Transverse colon (tissue), 4 donors: Measurements from ENCODE around the gene MYD88. TPM values are rescaled to one million over a fixed set of nuclear protein-coding genes. Genes with fewer than 3 reads are reported as not detected.

Source experiments
- DNase-seq: peaks from one replicate; pipeline ENCODE4 v3.0.0-alpha.2; 2019
- H3K27ac ChIP-seq, 4 donors: fragments of 200-600 bp; sonication (generic); 2 replicates each; pipeline ENCODE4 v1.5.1; 2016 to 2018; ENCODE audit warnings: inconsistent platforms in 4 of 4
- H3K27me3 ChIP-seq: fragments of 200-600 bp; sonication (generic); 2 replicates; pipeline ENCODE4 v1.5.1; 2017; ENCODE audit warnings: inconsistent platforms
- H3K36me3 ChIP-seq, 4 donors: fragments of 200-600 bp; sonication (generic); 2 replicates each; pipeline ENCODE4 v1.5.1; 2017 to 2019; ENCODE audit warnings: inconsistent platforms in 4 of 4
- H3K4me1 ChIP-seq, 4 donors: fragments of 200-600 bp; sonication (generic); 2 replicates each; pipeline ENCODE4 v1.5.1; 2017 to 2020; ENCODE audit warnings: inconsistent platforms in 4 of 4
- H3K4me3 ChIP-seq, 4 donors: fragments of 200-600 bp; sonication (generic); 1 replicate in 1 of 4; 2 replicates in 3 of 4; pipeline versions ENCODE4 v1.5.1 to v1.6.1; 2017 to 2019; ENCODE audit warnings: inconsistent platforms in 4 of 4
- H3K9me3 ChIP-seq, 2 donors: fragments of 200-600 bp; sonication (generic); 2 replicates each; pipeline ENCODE4 v1.5.1; 2017 to 2019; ENCODE audit warnings: inconsistent platforms in 2 of 2
- CTCF ChIP-seq, 5 experiments: fragments of 200-600 bp in 3 of 5; fragments of 450-650 bp in 2 of 5; sonication (generic) in 3 of 5; IDR thresholded peaks; 1 replicate in 2 of 5; 2 replicates in 3 of 5; pipeline ENCODE4 v1.5.1; 2016 to 2017; ENCODE audit warnings: antibody characterized with exemption in 5 of 5, inconsistent platforms in 3 of 5, mild to moderate bottlenecking in 2 of 5, moderate library complexity in 1 of 5
- EP300 ChIP-seq: sonication (generic); formaldehyde crosslinking; IDR thresholded peaks from one replicate; pipeline ENCODE4 v1.6.1; 2017; ENCODE audit warnings: antibody characterized with exemption, low read depth
- POLR2A ChIP-seq: fragments of 450-650 bp; IDR thresholded peaks from one replicate; pipeline ENCODE4 v1.6.1; 2016; ENCODE audit warnings: antibody characterized with exemption, mild to moderate bottlenecking, moderate library complexity
- POLR2AphosphoS5 ChIP-seq, 3 donors: sonication (generic); formaldehyde crosslinking; IDR thresholded peaks; one replicate each; pipeline ENCODE4 v1.6.1; 2016; ENCODE audit warnings: antibody characterized with exemption in 3 of 3
- WGBS, 2 donors: methylation state at CpG; one replicate each; pipeline ENCODE4 v1.1.5; 2018; ENCODE audit warnings: low coverage in 1 of 2; 5-methylcytosine and 5-hydroxymethylcytosine counted together
- in situ Hi-C, 4 donors: fragments of 200-750 bp; cut with MboI; loops; one replicate each; pipeline versions ENCODE4 v1.15.0 to v1.15.1; 2017; ENCODE audit warnings: low sequenced_read_pairs in 3 of 4, low pct_ligation_motif_present in 1 of 4, low pct_unique_long_range_greater_than_20kb in 1 of 4
- intact Hi-C: fragments of 100-400 bp; cut with DNase I; formaldehyde crosslinking; loops from one replicate; pipeline ENCODE4 v1.15.1; 2023; ENCODE audit warnings: low total_unique reads
- total RNA-seq, 4 donors: library from RNA; depleted of rRNA; stranded (reverse); fragments of >200 nt; gene quantifications; one replicate each; pipeline ENCODE4 v1.1.0, GENCODE V29; 2016

The MYD88 gene
- total RNA-seq, 4 donors from 2014 or later = 49.0 to 82.2 (median 76.5) TPM

- H3K9me3 ChIP-seq = peaks cover 0 to 3% of the 10 kb centered on the region in 2 donors
- no peak overlapping the region for H3K4me3 ChIP-seq
- intact Hi-C loops = no loop called here
- in situ Hi-C loops = loop anchor here in 2 of 4 donors (25.0 kb wide), 2 partner anchors 321 to 346 kb away; partner anchors contain the start of genes ACVR2B (in 1 of the 2) and EXOG (in 1 of the 2)
- 80 to 82% methylated on average over 1 to 7 of the region's 7 CpGs for WGBS, 2 donors
- peaks cover 12 to 21% (median 18%) of the 10 kb centered on the region in 4 donors for H3K4me1 ChIP-seq
- H3K27ac ChIP-seq = no peak overlapping the region
- TF ChIP-seq EP300 (no peak), POLR2A (no peak), POLR2AphosphoS5 (IDR thresholded peaks at IDR 0.05) (no peak), CTCF (IDR thresholded peaks at IDR 0.05) (no peak)
- no peak for DNase-seq
- H3K36me3 ChIP-seq = peaks cover 0 to 9% (median 3%) of the 10 kb centered on the region in 4 donors
- H3K27me3 ChIP-seq = no peaks in the 10 kb centered on the region
Observed at GRCh38 chr3:38141173-38141951, 2.9 kb downstream of the MYD88 start.

- intact Hi-C loops = no loop called here
- no peaks in the 10 kb centered on the region for H3K27me3 ChIP-seq
- peaks cover 12 to 20% (median 18%) of the 10 kb centered on the region in 4 donors for H3K4me1 ChIP-seq
- peaks cover 0 to 8% of the 10 kb centered on the region in 2 donors for H3K9me3 ChIP-seq
- TF ChIP-seq EP300 = no peak
- TF ChIP-seq POLR2AphosphoS5 (IDR thresholded peaks at IDR 0.05) = no peak
- TF ChIP-seq CTCF (IDR thresholded peaks at IDR 0.05) = no peak
- TF ChIP-seq POLR2A = no peak
- no peak for DNase-seq
- in situ Hi-C loops = loop anchor here in 2 of 4 donors (25.0 kb wide), 2 partner anchors 320 to 345 kb away; partner anchors contain the start of genes ACVR2B (in 1 of the 2) and EXOG (in 1 of the 2)
- WGBS, 2 donors = 89% methylated on average over 2 of the region's 2 CpGs; no CpG with 5 or more reads in 1 of the 2 donors
- no peak overlapping the region for H3K27ac ChIP-seq
- H3K4me3 ChIP-seq = no peak overlapping the region
- H3K36me3 ChIP-seq = peaks cover 0 to 9% (median 3%) of the 10 kb centered on the region in 4 donors
Observed at GRCh38 chr3:38141952-38142273, 3.5 kb downstream of the MYD88 start.

GRCh38 chr3:38142959-38143358 lies 4.5 kb downstream of the MYD88 start:
- in situ Hi-C loops = loop anchor here in 2 of 4 donors (25.0 kb wide), 2 partner anchors 319 to 344 kb away; partner anchors contain the start of genes ACVR2B (in 1 of the 2) and EXOG (in 1 of the 2)
- intact Hi-C loops = no loop called here

More at GRCh38 chr3:38142959-38143358, 4.5 kb downstream of the MYD88 start:
- no peak for DNase-seq
- 80 to 94% methylated on average over 1 of the region's 1 CpG for WGBS, 2 donors
- Histone ChIP-seq H3K36me3 (peaks cover 0 to 9% (median 3%) of the 10 kb centered on the region in 4 donors), H3K4me3 (no peak overlapping the region), H3K27me3 (no peaks in the 10 kb centered on the region), H3K9me3 (peaks cover 0 to 9% of the 10 kb centered on the region in 2 donors), H3K27ac (no peak overlapping the region), H3K4me1 (peaks cover 10 to 16% (median 14%) of the 10 kb centered on the region in 4 donors)
- no peak for TF ChIP-seq POLR2A
- TF ChIP-seq EP300 = no peak
- no peak for TF ChIP-seq CTCF (IDR thresholded peaks at IDR 0.05)
- TF ChIP-seq POLR2AphosphoS5 (IDR thresholded peaks at IDR 0.05) = no peak
